GM19023 (cell line): ENCODE results near the gene DHX9.

ENCODE experiments used
- ATAC-seq: cut with Tn5 transposase; IDR thresholded peaks from one replicate; pipeline ENCODE4 v1.9.1; 2021; ENCODE audit warnings: mild to moderate bottlenecking, moderate library complexity; ENCODE audit not compliant: unreplicated experiment

DHX9 gene

DNA sequence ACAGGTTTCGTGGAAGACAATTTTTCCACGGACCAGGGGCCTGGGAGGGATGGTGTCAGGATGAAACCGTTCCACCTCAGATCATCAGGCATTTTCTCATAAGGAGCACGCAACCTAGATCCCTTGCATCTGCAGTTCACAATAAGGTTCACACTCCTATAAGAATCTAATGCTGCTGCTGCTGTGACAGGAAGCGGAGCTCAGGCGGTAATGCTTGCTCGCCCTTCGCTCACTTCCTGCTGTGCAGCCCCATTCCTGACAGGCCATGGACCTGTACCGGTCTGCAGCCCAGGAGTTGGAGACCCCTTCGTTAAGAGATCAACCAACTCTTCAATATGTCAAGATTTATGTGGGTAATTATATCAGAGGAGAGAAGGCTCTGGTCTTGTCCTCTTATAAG lies 3.3 kb upstream of the DHX9 start:
- ATAC-seq, result no peak

- no peak for ATAC-seq
Measured at GRCh38 chr1:182841368-182841988, 2.3 kb downstream of the DHX9 start.

GRCh38 chr1:182842265-182842664 lies 3.1 kb downstream of the DHX9 start:
- no peak for ATAC-seq

GRCh38 chr1:182845379-182845778 lies 6.2 kb downstream of the DHX9 start:
- ATAC-seq, result no peak

DNA sequence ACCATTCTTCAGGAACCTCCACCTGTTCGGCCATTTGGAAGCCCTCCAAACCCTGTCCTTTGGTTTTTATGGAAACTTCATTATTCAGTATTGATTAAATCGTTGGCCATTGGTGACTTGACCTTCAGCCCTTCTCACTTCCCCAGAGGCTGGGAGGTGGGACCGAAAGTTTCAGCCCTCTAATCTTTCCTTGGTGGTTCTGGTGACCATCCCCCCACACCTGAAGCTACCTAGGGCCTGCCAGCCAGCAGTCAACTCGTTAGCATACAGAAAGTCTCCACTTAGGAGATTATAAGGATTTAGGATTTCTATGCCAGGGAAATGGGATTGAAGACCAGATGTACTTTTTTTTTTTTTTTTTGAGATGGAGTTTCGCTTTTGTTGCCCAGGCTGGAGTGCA lies 6.7 kb downstream of the DHX9 start:
- ATAC-seq, result no peak

GRCh38 chr1:182847105-182847504 lies 8.0 kb downstream of the DHX9 start:
- ATAC-seq, result no peak

DNA sequence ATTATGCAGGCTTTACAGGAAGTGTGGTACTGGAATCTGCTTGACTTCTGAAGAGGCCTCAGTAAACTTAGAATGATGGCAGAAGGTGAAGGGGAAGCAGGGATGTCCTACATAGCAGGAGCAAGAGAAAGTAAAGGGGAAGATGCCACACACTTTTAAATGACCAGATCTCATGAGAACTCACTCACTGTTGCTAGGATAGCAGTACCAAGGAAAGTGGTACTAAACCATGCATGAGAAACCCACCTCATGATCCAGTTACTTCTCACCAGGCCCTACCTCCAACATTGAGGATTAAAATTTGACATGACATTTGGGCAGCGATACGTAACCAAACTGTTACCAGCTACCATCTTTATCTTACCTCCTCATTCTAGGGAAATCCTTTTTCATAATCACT lies 9.6 kb downstream of the DHX9 start:
- no peak for ATAC-seq

- no peak for ATAC-seq
Measured at GRCh38 chr1:182850319-182850718, 11.2 kb downstream of the DHX9 start.

DNA sequence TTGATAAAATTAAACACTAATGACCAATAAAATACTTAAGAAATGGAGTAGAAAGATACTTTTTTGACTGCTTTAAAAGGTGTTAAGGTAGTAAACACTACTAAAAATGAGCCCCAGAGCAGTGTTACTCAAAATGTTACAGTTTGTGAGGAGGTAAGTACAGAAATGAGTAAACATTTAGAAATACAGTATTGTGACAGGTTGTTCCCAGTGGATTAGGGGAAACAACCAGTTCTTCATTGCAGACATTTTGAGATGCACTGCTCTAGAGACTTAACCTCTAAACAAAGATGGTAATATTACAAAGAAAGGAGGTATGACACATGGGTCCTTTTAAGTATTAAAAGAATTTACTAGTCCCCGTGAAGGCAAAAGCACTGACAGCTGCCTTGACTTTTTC lies 12.7 kb downstream of the DHX9 start:
- no peak for ATAC-seq

DNA sequence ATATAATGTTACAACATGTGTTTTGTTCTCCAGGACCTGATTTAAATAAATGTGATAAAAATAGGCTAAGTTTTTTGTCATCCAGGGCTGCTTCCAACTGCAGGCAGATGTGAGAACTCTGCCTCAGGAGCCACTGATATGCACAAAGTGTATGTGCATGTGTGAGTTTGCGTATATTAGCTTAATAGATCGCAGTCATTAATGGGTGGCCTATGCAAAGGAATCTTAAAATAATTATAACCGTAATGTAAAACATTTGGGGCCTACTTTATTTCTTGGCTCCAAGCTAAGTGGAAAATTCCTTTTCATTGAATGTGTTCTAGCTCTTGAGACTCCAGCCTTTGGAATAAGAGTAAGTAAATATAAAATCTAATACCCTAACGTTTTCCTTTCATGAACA lies 16.8 kb downstream of the DHX9 start:
- ATAC-seq, result no peak

DNA sequence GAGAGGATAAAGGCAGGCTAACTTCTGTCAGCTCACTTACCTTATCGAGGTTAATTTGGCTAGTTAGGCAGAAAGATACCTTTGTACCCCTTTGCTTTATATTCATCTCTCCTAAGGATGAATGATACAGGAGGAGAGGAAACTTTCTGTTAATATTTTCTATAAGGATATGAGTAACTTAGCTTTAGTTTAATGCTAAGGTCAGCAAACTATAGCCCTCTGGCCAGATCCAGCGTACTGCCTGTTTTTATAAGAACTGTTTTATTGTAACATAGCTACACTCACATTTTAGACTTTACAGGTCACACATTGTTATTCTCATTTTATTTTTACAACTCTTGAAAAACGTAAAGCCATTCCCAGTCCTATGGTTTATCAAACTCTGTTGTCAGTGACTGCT lies 18.1 kb downstream of the DHX9 start:
- no peak for ATAC-seq

DNA sequence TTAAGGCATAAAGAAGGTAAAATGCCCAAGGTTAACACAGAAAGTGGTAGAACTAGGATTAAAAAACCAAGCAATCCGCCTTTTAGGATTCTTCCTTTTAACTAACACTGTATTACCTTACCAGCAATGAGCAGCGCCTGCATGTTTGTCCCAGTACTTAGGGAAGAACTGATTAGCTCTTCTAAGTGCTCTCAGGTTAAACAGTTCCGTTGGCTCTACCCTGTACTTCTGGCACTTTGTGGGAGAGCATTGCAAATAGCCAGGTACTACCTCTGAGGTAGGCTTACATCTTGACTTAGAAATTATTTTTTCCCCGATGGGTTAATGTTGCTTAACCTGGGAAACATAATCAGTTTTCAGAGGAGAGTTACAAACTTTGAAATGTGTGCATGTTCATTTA lies 21.5 kb downstream of the DHX9 start:
- no peak for ATAC-seq

DNA sequence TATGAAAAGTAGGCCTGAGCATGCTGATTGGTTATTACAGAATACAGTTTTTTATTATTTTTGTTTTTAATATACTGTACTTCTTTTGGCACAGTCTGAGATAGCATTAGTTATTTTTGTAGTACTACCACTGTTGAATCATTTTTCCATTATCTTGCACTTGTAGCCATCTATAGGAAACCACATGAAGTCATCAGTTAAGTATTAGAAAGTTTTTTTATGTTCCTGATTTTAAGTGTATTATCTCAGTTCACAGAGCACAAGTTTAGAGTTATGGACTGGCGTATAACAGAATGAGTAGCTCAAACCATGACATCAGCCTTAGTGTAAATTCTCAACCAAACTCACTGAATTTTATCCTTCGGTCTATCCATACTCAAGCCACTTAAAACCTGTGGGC lies 22.8 kb downstream of the DHX9 start:
- no peak for ATAC-seq

- ATAC-seq, result no peak
Measured at GRCh38 chr1:182862827-182863226, 23.7 kb downstream of the DHX9 start.

- ATAC-seq, result no peak
Measured at GRCh38 chr1:182863940-182864339, 24.8 kb downstream of the DHX9 start.

DNA sequence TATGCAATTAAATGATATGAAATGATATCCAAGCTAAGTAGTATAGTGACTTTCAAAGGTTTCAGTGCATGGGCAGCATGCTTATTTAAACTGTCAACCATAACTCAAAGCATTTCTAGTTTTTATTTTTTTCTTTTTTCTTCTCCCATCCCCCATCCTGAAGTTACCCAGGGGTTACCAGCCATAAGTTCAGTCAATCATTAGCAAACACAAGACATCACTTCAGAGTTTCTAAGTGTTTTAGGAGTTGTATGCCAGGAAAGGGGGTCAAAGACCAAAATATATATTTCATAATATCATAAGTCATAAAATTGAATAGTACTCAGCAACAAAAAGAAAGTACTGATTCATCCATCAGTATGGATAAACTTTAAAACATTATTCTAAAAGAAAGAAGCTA lies 28.7 kb downstream of the DHX9 start:
- ATAC-seq, result no peak

GRCh38 chr1:182869241-182869666 lies 30.1 kb downstream of the DHX9 start:
- ATAC-seq, result no peak

DNA sequence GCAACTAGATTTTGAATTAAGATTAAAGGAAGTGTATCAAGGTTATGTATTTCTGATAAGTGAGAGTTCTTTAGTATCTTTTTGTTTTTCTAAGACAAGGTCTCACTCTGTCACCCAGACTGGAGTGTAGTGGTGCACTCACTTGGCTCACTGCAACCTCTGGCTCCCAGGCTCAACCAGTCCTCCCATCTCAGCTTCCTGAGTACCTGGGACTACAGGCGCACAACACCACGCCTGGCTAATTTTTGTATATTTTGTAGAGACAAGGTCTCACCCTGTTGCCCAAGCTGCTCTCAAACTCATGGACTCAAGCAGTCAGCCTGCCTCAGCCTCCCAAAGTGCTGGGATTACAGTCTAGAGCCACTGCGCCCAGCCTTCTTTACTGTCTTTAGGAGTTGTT lies 33.7 kb downstream of the DHX9 start:
- ATAC-seq, result no peak

DNA sequence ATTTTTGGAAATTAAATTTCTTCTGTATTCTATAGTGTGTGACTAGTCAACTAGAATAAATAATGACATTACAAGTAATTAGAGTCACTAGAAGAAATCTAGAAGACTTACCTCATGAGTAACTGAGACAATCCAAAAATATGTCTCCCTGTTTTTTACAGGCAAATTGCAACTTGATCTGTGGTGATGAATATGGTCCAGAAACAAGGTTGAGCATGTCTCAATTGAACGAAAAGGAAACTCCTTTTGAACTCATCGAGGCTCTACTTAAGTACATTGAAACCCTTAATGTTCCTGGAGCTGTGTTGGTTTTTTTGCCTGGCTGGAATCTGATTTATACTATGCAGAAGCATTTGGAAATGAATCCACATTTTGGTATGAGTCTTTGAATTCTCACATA lies 36.7 kb downstream of the DHX9 start:
- no peak for ATAC-seq

GRCh38 chr1:182877331-182877730 lies 38.2 kb downstream of the DHX9 start:
- no peak for ATAC-seq

- ATAC-seq, result no peak
Measured at GRCh38 chr1:182877842-182878241, 38.7 kb downstream of the DHX9 start.

- no peak for ATAC-seq
Measured at GRCh38 chr1:182884872-182885271, 45.7 kb downstream of the DHX9 start.

DNA sequence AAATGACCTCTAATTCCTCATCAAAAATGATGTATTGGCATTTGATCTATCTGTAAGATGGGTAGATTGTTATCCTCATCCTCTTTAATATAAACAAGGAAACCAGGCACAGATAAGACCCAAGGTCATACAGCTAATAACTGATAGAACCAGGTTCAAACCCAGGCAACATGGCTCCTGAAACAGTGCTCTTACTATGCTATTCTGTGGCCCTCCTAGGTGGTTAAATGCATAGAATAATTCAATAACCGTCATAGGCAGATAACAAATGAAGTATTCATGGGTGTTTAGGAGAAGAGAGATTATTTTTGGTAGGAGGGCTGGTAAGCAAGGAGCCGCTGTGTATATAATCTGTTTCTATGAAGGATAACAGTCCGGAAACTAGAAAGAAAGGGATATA lies 46.4 kb downstream of the DHX9 start:
- no peak for ATAC-seq

GRCh38 chr1:182886985-182887384 lies 47.8 kb downstream of the DHX9 start:
- no peak for ATAC-seq
